Breast epithelium (tissue), 3 donors: ENCODE data around the gene PDE4D.

Experiments used
- CTCF ChIP-seq, 3 donors: fragments of 450-650 bp; IDR thresholded peaks; one replicate each; pipeline ENCODE4 v1.5.1; 2016 to 2017; ENCODE audit warnings: antibody characterized with exemption in 3 of 3, mild to moderate bottlenecking in 3 of 3, moderate library complexity in 3 of 3
- POLR2AphosphoS5 ChIP-seq, 3 donors: sonication (generic); formaldehyde crosslinking; IDR thresholded peaks; one replicate each; pipeline ENCODE4 v1.6.1; 2017; ENCODE audit warnings: antibody characterized with exemption in 3 of 3

- TF ChIP-seq POLR2AphosphoS5 (IDR thresholded peaks at IDR 0.05) (no peak), CTCF (IDR thresholded peaks at IDR 0.05) (no peak)
These were observed 837.6 kb downstream of the PDE4D start for GRCh38 chr5:59055745-59056448.
